Tibial artery (tissue), 4 donors: ENCODE results near the gene POGZ.
A peak's percentile ranks its signal among the peaks of the same experiment; 100 is the strongest.
"Not testable (repeated sequence)": the region's sequence is repeated elsewhere in the genome, so short reads cannot be mapped to it uniquely, and the experiment has no call there.

Experiments used
- DNase-seq, 2 donors: peaks; one replicate each; pipeline ENCODE4 v3.0.0-alpha.2; 2019
- H3K27ac ChIP-seq, 2 donors: fragments of 200-600 bp; sonication (generic) in 1 of 2; 1 replicate in 1 of 2; 2 replicates in 1 of 2; pipeline ENCODE4 v1.5.1; 2018 to 2019; ENCODE audit warnings: mild to moderate bottlenecking in 1 of 2
- H3K27me3 ChIP-seq, 2 donors: fragments of 200-600 bp; sonication (generic) in 1 of 2; one replicate each; pipeline versions ENCODE4 v1.5.1 to v1.6.0; 2016 to 2019
- H3K36me3 ChIP-seq, 3 donors: fragments of 200-600 bp; sonication (generic) in 2 of 3; one replicate each; pipeline ENCODE4 v1.5.1; 2016 to 2019; ENCODE audit warnings: mild to moderate bottlenecking in 2 of 3
- H3K4me1 ChIP-seq, 4 donors: fragments of 200-600 bp; sonication (generic) in 2 of 4; 1 replicate in 3 of 4; 2 replicates in 1 of 4; pipeline ENCODE4 v1.5.1; 2016 to 2019
- H3K4me3 ChIP-seq, 2 donors: fragments of 200-600 bp; sonication (generic) in 1 of 2; 1 replicate in 1 of 2; 2 replicates in 1 of 2; pipeline ENCODE4 v1.5.1; 2018 to 2019; ENCODE audit warnings: mild to moderate bottlenecking in 2 of 2
- H3K9me3 ChIP-seq, 3 donors: fragments of 200-600 bp; sonication (generic) in 1 of 3; one replicate each; pipeline ENCODE4 v1.5.1; 2016 to 2019
- intact Hi-C: fragments of 100-400 bp; cut with DNase I; formaldehyde crosslinking; loops from one replicate; pipeline ENCODE4 v1.15.0; 2023; ENCODE audit warnings: low total_unique reads
- TF ChIP-seq, protein P1 (sequence below), 2 experiments: fragments of 200-600 bp in 1 of 2; fragments of 450-650 bp in 1 of 2; IDR thresholded peaks; one replicate each; pipeline ENCODE4 v1.5.1; 2017 to 2019; ENCODE audit warnings: antibody characterized with exemption in 2 of 2, mild to moderate bottlenecking in 1 of 2, moderate library complexity in 1 of 2

The POGZ gene

DNA sequence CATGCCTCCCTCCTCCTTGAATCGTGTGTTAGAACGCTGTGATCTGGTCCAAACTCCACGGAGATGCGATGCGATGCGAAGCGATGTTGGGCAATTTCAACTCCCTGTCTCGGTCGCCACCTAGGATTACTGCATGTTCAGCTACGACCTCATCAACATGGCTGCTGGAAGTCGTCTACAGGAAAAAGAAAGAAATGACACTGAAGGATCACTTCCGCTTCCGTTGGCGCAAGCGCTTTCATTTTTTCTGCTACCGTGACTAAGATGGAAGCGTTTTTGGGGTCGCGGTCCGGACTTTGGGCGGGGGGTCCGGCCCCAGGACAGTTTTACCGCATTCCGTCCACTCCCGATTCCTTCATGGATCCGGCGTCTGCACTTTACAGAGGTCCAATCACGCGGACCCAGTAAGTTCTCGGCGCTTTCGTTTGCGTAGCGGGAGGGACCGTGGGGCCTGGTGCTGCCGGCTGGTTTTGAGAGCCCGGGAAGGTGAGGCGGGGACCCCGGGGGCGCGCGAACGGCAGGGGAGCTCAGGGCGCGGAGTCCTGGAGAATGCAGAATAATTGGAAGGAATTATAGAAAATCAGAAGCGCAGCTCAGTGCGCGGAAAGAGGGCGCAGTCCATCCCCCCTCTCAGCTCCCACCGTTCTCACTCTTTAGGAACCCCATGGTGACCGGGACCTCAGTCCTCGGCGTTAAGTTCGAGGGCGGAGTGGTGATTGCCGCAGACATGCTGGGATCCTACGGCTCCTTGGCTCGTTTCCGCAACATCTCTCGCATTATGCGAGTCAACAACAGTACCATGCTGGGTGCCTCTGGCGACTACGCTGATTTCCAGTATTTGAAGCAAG lies 59.7 kb downstream of the POGZ start, which contains the start of gene PSMB4:
PSMB4 (plus strand) TSS at position 250 of the 848 bp plus-strand sequence; CDS start at position 265, 15 bp downstream.
- peaks cover 16 to 41% (median 36%) of the 10 kb centered on the region in 3 donors for H3K36me3 ChIP-seq
- H3K4me3 ChIP-seq: peak within 1 kb of the TSS; percentile 83 to 93
- peak; percentile 90 to 93 for DNase-seq
- intact Hi-C loops: loop anchor here (10.0 kb wide), 2 partner anchors 55 to 95 kb away; partner anchors contain the start of gene RFX5
- TF ChIP-seq, protein P1, sequence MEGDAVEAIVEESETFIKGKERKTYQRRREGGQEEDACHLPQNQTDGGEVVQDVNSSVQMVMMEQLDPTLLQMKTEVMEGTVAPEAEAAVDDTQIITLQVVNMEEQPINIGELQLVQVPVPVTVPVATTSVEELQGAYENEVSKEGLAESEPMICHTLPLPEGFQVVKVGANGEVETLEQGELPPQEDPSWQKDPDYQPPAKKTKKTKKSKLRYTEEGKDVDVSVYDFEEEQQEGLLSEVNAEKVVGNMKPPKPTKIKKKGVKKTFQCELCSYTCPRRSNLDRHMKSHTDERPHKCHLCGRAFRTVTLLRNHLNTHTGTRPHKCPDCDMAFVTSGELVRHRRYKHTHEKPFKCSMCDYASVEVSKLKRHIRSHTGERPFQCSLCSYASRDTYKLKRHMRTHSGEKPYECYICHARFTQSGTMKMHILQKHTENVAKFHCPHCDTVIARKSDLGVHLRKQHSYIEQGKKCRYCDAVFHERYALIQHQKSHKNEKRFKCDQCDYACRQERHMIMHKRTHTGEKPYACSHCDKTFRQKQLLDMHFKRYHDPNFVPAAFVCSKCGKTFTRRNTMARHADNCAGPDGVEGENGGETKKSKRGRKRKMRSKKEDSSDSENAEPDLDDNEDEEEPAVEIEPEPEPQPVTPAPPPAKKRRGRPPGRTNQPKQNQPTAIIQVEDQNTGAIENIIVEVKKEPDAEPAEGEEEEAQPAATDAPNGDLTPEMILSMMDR (IDR thresholded peaks at IDR 0.05): peak; percentile 19 to 33
- H3K27ac ChIP-seq: peak within 1 kb of the TSS; percentile 91
- H3K9me3 ChIP-seq: no peaks in the 10 kb centered on the region
- no peaks in the 10 kb centered on the region for H3K27me3 ChIP-seq
- H3K4me1 ChIP-seq: peaks cover 0 to 18% (median 15%) of the 10 kb centered on the region in 4 donors

GRCh38 chr1:151396265-151396664 lies 63.0 kb downstream of the POGZ start:
- Histone ChIP-seq H3K36me3 (peaks cover 6 to 10% (median 8%) of the 10 kb centered on the region in 3 donors), H3K4me1 (peaks cover 0 to 17% (median 13%) of the 10 kb centered on the region in 4 donors)
- intact Hi-C loops: loop anchor here (10.0 kb wide), 2 partner anchors 51 to 91 kb away; partner anchors contain the start of gene RFX5
- not testable (repeated sequence) for H3K27me3 ChIP-seq, H3K27ac ChIP-seq, H3K4me3 ChIP-seq, DNase-seq, H3K9me3 ChIP-seq

- Histone ChIP-seq H3K9me3 (no peaks in the 10 kb centered on the region), H3K36me3 (no peaks in the 10 kb centered on the region), H3K27me3 (no peaks in the 10 kb centered on the region), H3K4me1 (no peaks in the 10 kb centered on the region), H3K27ac (no peak overlapping the region), H3K4me3 (no peak overlapping the region)
- intact Hi-C loops: loop anchor here (10.0 kb wide), 2 partner anchors 49 to 89 kb away; partner anchors contain the start of gene RFX5
- DNase-seq: no peak
- TF ChIP-seq, protein P1 (IDR thresholded peaks at IDR 0.05): no peak
Observed at GRCh38 chr1:151393583-151393982, 65.7 kb downstream of the POGZ start.

- no peak for DNase-seq
- Histone ChIP-seq H3K9me3 (no peaks in the 10 kb centered on the region), H3K4me1 (no peaks in the 10 kb centered on the region), H3K27me3 (no peaks in the 10 kb centered on the region), H3K27ac (no peak overlapping the region), H3K36me3 (no peaks in the 10 kb centered on the region), H3K4me3 (no peak overlapping the region)
- TF ChIP-seq, protein P1 (IDR thresholded peaks at IDR 0.05): no peak
- intact Hi-C loops: loop anchor here (10.0 kb wide), 2 partner anchors 46 to 86 kb away; partner anchors contain the start of gene RFX5
Observed at GRCh38 chr1:151391079-151391563, 68.2 kb downstream of the POGZ start.

- intact Hi-C loops: loop anchor here (10.0 kb wide), 2 partner anchors 46 to 86 kb away; partner anchors contain the start of gene RFX5
Observed at GRCh38 chr1:151390221-151391078, 68.8 kb downstream of the POGZ start.

GRCh38 chr1:151386002-151386401 lies 73.3 kb downstream of the POGZ start:
- TF ChIP-seq, protein P1 (IDR thresholded peaks at IDR 0.05): no peak
- Histone ChIP-seq H3K27me3 (no peaks in the 10 kb centered on the region), H3K27ac (no peak overlapping the region), H3K4me3 (no peak overlapping the region), H3K4me1 (no peaks in the 10 kb centered on the region), H3K36me3 (no peaks in the 10 kb centered on the region), H3K9me3 (no peaks in the 10 kb centered on the region)
- intact Hi-C loops: no loop called here
- DNase-seq: no peak

More at GRCh38 chr1:151390221-151391078, 68.8 kb downstream of the POGZ start:
- H3K27ac ChIP-seq, H3K27me3 ChIP-seq, DNase-seq, H3K4me3 ChIP-seq, H3K36me3 ChIP-seq, H3K9me3 ChIP-seq, H3K4me1 ChIP-seq: not testable (repeated sequence)
